Cerebellar nuclear complex (tissue), 1 donor: Measurements from ENCODE around the gene IL17B.

Experiments used
- DNase-seq, 2 experiments: peaks; one replicate each; lab custom pipeline; 2025; lab: John Stamatoyannopoulos, UW

IL17B gene

GRCh38 chr5:149414405-149415065 lies 35.4 kb upstream of the IL17B start:
- DNase-seq: no peak

GRCh38 chr5:149413477-149414210 lies 34.6 kb upstream of the IL17B start:
- no peak for DNase-seq

- no peak for DNase-seq
Observed at GRCh38 chr5:149412783-149413476, 33.8 kb upstream of the IL17B start.

GRCh38 chr5:149411738-149412519 lies 32.8 kb upstream of the IL17B start:
- no peak for DNase-seq

- DNase-seq: no peak
Observed at GRCh38 chr5:149410721-149411432, 31.8 kb upstream of the IL17B start.

- no peak for DNase-seq
Observed at GRCh38 chr5:149410071-149410470, 31.0 kb upstream of the IL17B start.

- DNase-seq: no peak
Observed at GRCh38 chr5:149409268-149409948, 30.3 kb upstream of the IL17B start.

- no peak for DNase-seq
Observed at GRCh38 chr5:149408252-149409099, 29.4 kb upstream of the IL17B start.

GRCh38 chr5:149407323-149408251 lies 28.5 kb upstream of the IL17B start:
- no peak for DNase-seq

GRCh38 chr5:149406979-149407306 lies 27.9 kb upstream of the IL17B start:
- no peak for DNase-seq

- DNase-seq: no peak
Observed at GRCh38 chr5:149406203-149406978, 27.3 kb upstream of the IL17B start.

- DNase-seq: no peak
Observed at GRCh38 chr5:149405550-149406202, 26.6 kb upstream of the IL17B start.

GRCh38 chr5:149404746-149405549 lies 25.9 kb upstream of the IL17B start:
- DNase-seq: no peak

- DNase-seq: no peak
Observed at GRCh38 chr5:149403923-149404745, 25.0 kb upstream of the IL17B start.

- no peak for DNase-seq
Observed at GRCh38 chr5:149402291-149402690, 23.2 kb upstream of the IL17B start.

- DNase-seq: no peak
Observed at GRCh38 chr5:149401051-149401450, 22.0 kb upstream of the IL17B start.
